Caco-2 (cell line): ENCODE measurements around the gene SLC44A5. TPM values are rescaled to one million over a fixed set of nuclear protein-coding genes. Genes with fewer than 3 reads are reported as not detected.
A peak's percentile ranks its signal among the peaks of the same experiment; 100 is the strongest.
"Not testable (repeated sequence)": the region's sequence is repeated elsewhere in the genome, so short reads cannot be mapped to it uniquely, and the experiment has no call there.

Experiments used
- BruUV-seq: library from RNA; stranded (reverse); fragments of 400-500 nt; replicated peaks from 2 replicates; lab custom pipeline; 2021; lab: Mats Ljungman, UMichigan
- CTCF ChIA-PET: fragments of 300-600 bp; sonication (Branson Sonifier 250); formaldehyde crosslinking; loops from one replicate; lab custom pipeline; 2022; ENCODE audit warnings: antibody characterized with exemption; lab: Charles Lee
- POLR2A ChIA-PET: fragments of 300-600 bp; sonication (Branson Sonifier 250); formaldehyde crosslinking; loops from one replicate; lab custom pipeline; 2022; ENCODE audit warnings: antibody characterized with exemption; lab: Charles Lee
- DNase-seq, 2 experiments: peaks; one replicate each; pipeline versions ENCODE4 v3.0.0 to v3.0.0-alpha.2; 2020 to 2022
- H3K27me3 ChIP-seq: replicated peaks from 2 replicates; pipeline ENCODE4 v1.6.0; 2011; ENCODE audit warnings: low read length; ENCODE audit not compliant: control insufficient read depth, insufficient read depth
- H3K36me3 ChIP-seq: 2 replicates; pipeline ENCODE4 v1.5.1; 2011; ENCODE audit warnings: low read length; ENCODE audit not compliant: control insufficient read depth, insufficient read depth
- H3K4me1 ChIP-seq: fragments of 250-450 bp; sonication (Bioruptor Pico); 2 replicates; pipeline ENCODE4 v1.5.1; 2020; ENCODE audit warnings: mild to moderate bottlenecking
- H3K4me3 ChIP-seq: 2 replicates; pipeline ENCODE4 v1.5.1; 2011; ENCODE audit warnings: low read depth, mild to moderate bottlenecking, control low read depth, low read length
- H3K9me3 ChIP-seq: fragments of 250-450 bp; sonication (Bioruptor Pico); 2 replicates; pipeline ENCODE4 v1.5.1; 2020; ENCODE audit warnings: mild to moderate bottlenecking, moderate library complexity
- H3K27ac Mint-ChIP-seq: one replicate; pipeline ENCODE4 v1.8.0; 2022; ENCODE audit warnings: mixed read lengths; ENCODE audit not compliant: unreplicated experiment
- H3K27me3 Mint-ChIP-seq: one replicate; pipeline ENCODE4 v1.8.0; 2022; ENCODE audit warnings: mixed read lengths; ENCODE audit not compliant: insufficient read depth, unreplicated experiment
- H3K36me3 Mint-ChIP-seq: one replicate; pipeline ENCODE4 v1.8.0; 2022; ENCODE audit warnings: mild to moderate bottlenecking, mixed read lengths; ENCODE audit not compliant: insufficient read depth, unreplicated experiment
- H3K4me1 Mint-ChIP-seq: one replicate; pipeline ENCODE4 v1.8.0; 2022; ENCODE audit warnings: low read depth, mixed read lengths; ENCODE audit not compliant: unreplicated experiment
- H3K4me3 Mint-ChIP-seq: one replicate; pipeline ENCODE4 v1.8.0; 2022; ENCODE audit warnings: mild to moderate bottlenecking, moderate library complexity, mixed read lengths; ENCODE audit not compliant: unreplicated experiment
- H3K9me3 Mint-ChIP-seq: one replicate; pipeline ENCODE4 v1.8.0; 2022; ENCODE audit warnings: mixed read lengths; ENCODE audit not compliant: unreplicated experiment
- CTCF ChIP-seq, 2 experiments: fragments of 200-600 bp in 1 of 2; IDR thresholded peaks; 1 replicate in 1 of 2; 2 replicates in 1 of 2; pipeline versions ENCODE4 v1.5.1 to v1.8.0; 2011 to 2022; ENCODE audit warnings: antibody characterized with exemption in 1 of 2, control low read depth in 1 of 2, inconsistent platforms in 1 of 2, low read depth in 1 of 2, low read length in 1 of 2, mild to moderate bottlenecking in 1 of 2, moderate library complexity in 1 of 2; ENCODE audit not compliant: insufficient read depth in 1 of 2, severe bottlenecking in 1 of 2, unreplicated experiment in 1 of 2
- intact Hi-C: fragments of 100-400 bp; cut with micrococcal nuclease; formaldehyde crosslinking; loops from one replicate; pipeline ENCODE4 v1.10.0; 2022; ENCODE audit not compliant: unreplicated experiment
- total RNA-seq: library from RNA; stranded (reverse); gene quantifications from 2 replicates; pipeline ENCODE4 v1.2.3, GENCODE V29; 2022

Gene SLC44A5
- total RNA-seq, 1 experiment from 2014 or later, result 13.6 TPM

GRCh38 chr1:75594327-75594726 lies 16.6 kb downstream of the SLC44A5 start:
- peaks cover 3% of the 10 kb centered on the region for H3K4me1 ChIP-seq
- no peak overlapping the region for H3K4me3 ChIP-seq
- intact Hi-C loops, result no loop called here
- Mint-ChIP-seq H3K9me3 (no peaks in the 10 kb centered on the region), H3K36me3 (no peaks in the 10 kb centered on the region), H3K4me3 (no peak overlapping the region), H3K4me1 (peaks cover 3% of the 10 kb centered on the region), H3K27ac (no peak overlapping the region), H3K27me3 (no peaks in the 10 kb centered on the region)
- H3K27me3 ChIP-seq, result no peaks in the 10 kb centered on the region
- BruUV-seq, result no TSS peak
- DNase-seq, result no peak
- no peaks in the 10 kb centered on the region for H3K9me3 ChIP-seq
- TF ChIP-seq CTCF (IDR thresholded peaks at IDR 0.05; ENCODE audit: insufficient read depth in 1 of 2, low read depth in 1 of 2, low read length in 1 of 2, severe bottlenecking in 1 of 2, unreplicated experiment in 1 of 2), result no peak
- H3K36me3 ChIP-seq, result no peaks in the 10 kb centered on the region
- POLR2A ChIA-PET, result no interaction called here
- CTCF ChIA-PET, result no interaction called here

DNA sequence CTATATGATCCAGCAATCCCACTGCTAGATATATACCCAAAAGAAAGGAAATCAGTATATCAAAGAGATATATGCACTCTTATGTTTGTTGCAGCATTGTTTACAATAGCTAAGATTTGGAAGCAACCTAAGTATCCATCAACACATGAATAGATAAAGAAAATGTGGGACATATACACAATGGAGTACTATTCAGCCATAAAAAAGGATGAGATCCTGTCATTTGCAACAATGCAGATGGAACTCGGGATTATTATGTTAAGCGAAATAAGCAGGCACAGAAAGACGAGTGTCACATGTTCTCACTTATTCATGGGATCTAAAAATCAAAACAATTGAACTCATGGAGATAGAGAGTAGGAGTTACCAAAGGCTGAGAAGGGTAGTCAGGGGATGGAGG lies 17.5 kb downstream of the SLC44A5 start:
- H3K4me3 Mint-ChIP-seq, H3K27me3 ChIP-seq, DNase-seq, H3K36me3 Mint-ChIP-seq, H3K4me3 ChIP-seq, H3K36me3 ChIP-seq, BruUV-seq, H3K27ac Mint-ChIP-seq, intact Hi-C loops, CTCF ChIA-PET, H3K9me3 Mint-ChIP-seq, H3K9me3 ChIP-seq, POLR2A ChIA-PET, H3K4me1 Mint-ChIP-seq, H3K27me3 Mint-ChIP-seq: not testable (repeated sequence)
- peaks cover 11% of the 10 kb centered on the region for H3K4me1 ChIP-seq

- Histone ChIP-seq H3K36me3 (no peaks in the 10 kb centered on the region), H3K27me3 (no peaks in the 10 kb centered on the region), H3K9me3 (no peaks in the 10 kb centered on the region), H3K4me3 (no peak overlapping the region), H3K4me1 (peaks cover 11% of the 10 kb centered on the region)
- CTCF ChIA-PET, result no interaction called here
- H3K4me1 Mint-ChIP-seq, result peaks cover 9% of the 10 kb centered on the region
- TF ChIP-seq CTCF (IDR thresholded peaks at IDR 0.05; ENCODE audit: insufficient read depth in 1 of 2, low read depth in 1 of 2, low read length in 1 of 2, severe bottlenecking in 1 of 2, unreplicated experiment in 1 of 2), result no peak
- POLR2A ChIA-PET, result no interaction called here
- no peaks in the 10 kb centered on the region for H3K36me3 Mint-ChIP-seq
- H3K9me3 Mint-ChIP-seq, result no peaks in the 10 kb centered on the region
- no peaks in the 10 kb centered on the region for H3K27me3 Mint-ChIP-seq
- no peak overlapping the region for H3K4me3 Mint-ChIP-seq
- BruUV-seq, result no TSS peak
- H3K27ac Mint-ChIP-seq, result peak overlapping the region; percentile 83
- intact Hi-C loops, result no loop called here
- DNase-seq, result no peak
Measured at GRCh38 chr1:75589637-75590036, 21.3 kb downstream of the SLC44A5 start.
